BLaER1 treated with 17β-estradiol and CSF1 and Interleukin-3, amounts not matched to agents 10 nM and 100 nM (cell line): ENCODE results near the gene CEP128.

Source experiments
- H3K27ac ChIP-seq, 11 experiments: shearing (Covaris generic); formaldehyde crosslinking; 2 replicates each; pipeline ENCODE4 v1.8.1; 2022
- H3K27me3 ChIP-seq, 11 experiments: shearing (Covaris generic); formaldehyde crosslinking; 2 replicates each; pipeline ENCODE4 v1.8.1; 2022
- H3K36me3 ChIP-seq, 11 experiments: shearing (Covaris generic); formaldehyde crosslinking; 2 replicates each; pipeline ENCODE4 v1.8.1; 2022
- H3K4me1 ChIP-seq, 10 experiments: shearing (Covaris generic); formaldehyde crosslinking; 2 replicates each; pipeline ENCODE4 v1.8.1; 2022
- H3K4me2 ChIP-seq, 11 experiments: shearing (Covaris generic); formaldehyde crosslinking; 2 replicates each; pipeline ENCODE4 v1.8.1; 2022
- H3K4me3 ChIP-seq, 10 experiments: shearing (Covaris generic); formaldehyde crosslinking; 2 replicates each; pipeline ENCODE4 v1.8.1; 2022
- H3K9ac ChIP-seq, 11 experiments: shearing (Covaris generic); formaldehyde crosslinking; 2 replicates each; pipeline ENCODE4 v1.8.1; 2022
- H3K9me3 ChIP-seq, 11 experiments: shearing (Covaris generic); formaldehyde crosslinking; replicated peaks in 1 of 11; 2 replicates each; pipeline ENCODE4 v1.8.1; 2022
- H4K20me1 ChIP-seq, 11 experiments: shearing (Covaris generic); formaldehyde crosslinking; 2 replicates each; pipeline ENCODE4 v1.8.1; 2022
- Cebpa-rat ChIP-seq, 11 experiments: shearing (Covaris generic); IDR thresholded peaks; 2 replicates each; pipeline ENCODE4 v1.8.1; 2022

CEP128 gene

DNA sequence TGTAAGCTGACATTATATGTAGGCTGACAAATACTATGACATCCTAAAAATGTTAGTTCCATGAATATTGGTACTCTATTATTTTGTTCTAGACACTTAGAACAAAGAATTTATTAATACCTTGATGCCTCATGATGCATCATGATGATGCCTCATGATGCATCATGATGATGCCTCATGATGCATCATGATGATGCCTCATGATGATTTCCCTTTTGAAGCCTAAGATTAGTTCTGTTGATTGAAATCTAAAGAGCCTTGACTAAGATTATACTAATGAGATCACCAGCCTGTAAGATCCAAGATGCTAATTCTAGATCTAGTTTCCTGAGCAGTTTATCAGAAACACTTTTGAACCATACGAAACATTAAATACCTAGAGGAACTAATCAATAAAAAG, 4.6 kb upstream of the CEP128 start:
- no peaks in the 10 kb centered on the region for H3K36me3 ChIP-seq
- no peak for TF ChIP-seq Cebpa-rat (IDR thresholded peaks at IDR 0.05)
- H3K27me3 ChIP-seq, result no peaks in the 10 kb centered on the region
- no peak overlapping the region for H3K27ac ChIP-seq
- no peak overlapping the region for H3K9ac ChIP-seq
- H3K4me1 ChIP-seq, result peaks cover 7 to 11% (median 10%) of the 10 kb centered on the region in 10 experiments; a peak in 19 of 20 replicates
- H4K20me1 ChIP-seq, result no peaks in the 10 kb centered on the region
- no peaks in the 10 kb centered on the region for H3K9me3 ChIP-seq
- no peak overlapping the region for H3K4me3 ChIP-seq
- H3K4me2 ChIP-seq, result no peak overlapping the region

DNA sequence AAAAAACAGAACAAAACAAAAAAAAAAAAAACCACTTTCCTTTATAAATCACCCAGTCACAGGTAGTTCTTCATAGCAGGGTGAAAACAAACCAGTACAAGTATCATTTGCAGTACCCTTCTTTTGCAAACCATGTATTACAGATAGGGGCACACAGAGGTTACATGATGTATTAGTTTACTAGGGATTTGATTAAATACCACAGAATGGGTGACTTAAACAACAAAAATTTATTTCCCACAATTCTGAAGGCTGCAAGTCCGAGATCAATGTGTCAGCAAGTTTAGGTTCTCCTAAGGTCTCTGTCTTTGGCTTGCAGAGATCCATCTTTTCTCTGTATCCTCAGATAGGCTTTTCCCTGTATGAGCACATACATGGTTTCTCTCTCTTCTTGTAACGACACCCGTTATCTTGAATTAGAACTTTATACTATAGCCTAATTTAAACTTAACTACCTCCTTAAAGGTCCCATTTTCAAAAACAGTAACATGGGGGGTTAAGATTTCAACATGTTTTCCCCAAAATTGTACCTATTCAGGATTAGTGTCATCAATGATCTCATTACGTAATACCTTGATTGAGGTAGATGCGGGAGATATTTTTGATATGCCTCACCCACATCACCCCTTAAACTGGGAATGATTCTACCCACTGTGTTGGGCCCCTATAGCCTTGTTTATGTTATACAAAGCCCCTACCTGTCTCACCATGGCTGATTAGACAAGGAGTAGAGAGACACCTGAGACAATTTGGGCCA, 3.5 kb upstream of the CEP128 start:
- Histone ChIP-seq H3K9me3 (no peaks in the 10 kb centered on the region), H3K27me3 (no peaks in the 10 kb centered on the region), H3K4me2 (no peak overlapping the region), H3K9ac (no peak overlapping the region), H3K4me3 (no peak overlapping the region), H4K20me1 (no peaks in the 10 kb centered on the region), H3K4me1 (peaks cover 18 to 22% (median 20%) of the 10 kb centered on the region in 10 experiments), H3K27ac (no peak overlapping the region), H3K36me3 (no peaks in the 10 kb centered on the region)
- peak in 2 of 11 experiments; percentile 35 to 55; a peak in 1 of 22 replicates for TF ChIP-seq Cebpa-rat (IDR thresholded peaks at IDR 0.05)

DNA sequence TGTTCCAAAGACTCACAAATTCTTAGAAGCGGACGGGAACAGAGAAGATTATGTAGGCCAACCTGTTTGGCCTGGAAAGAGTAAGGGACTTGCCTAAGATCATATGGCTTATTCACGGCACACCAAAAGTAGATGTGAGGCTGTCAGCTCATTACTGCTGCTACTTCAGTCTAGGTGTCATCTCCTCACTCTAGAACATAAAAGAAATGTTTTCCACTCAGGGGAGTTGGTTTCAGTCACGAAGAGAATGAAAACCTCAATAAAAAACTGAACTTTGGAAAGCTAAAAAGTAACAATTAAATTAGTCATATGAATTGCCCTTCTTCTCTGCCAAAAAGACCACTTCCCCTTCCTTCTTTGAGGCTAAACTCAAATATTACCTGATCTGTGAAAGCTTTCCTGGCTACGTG, 658 bp upstream of the CEP128 start:
- Histone ChIP-seq H4K20me1 (no peaks in the 10 kb centered on the region), H3K9ac (peak overlapping the region; percentile 74 to 88 (median 83)), H3K27me3 (no peaks in the 10 kb centered on the region), H3K4me1 (peaks cover 20 to 32% (median 30%) of the 10 kb centered on the region in 10 experiments), H3K4me2 (peak overlapping the region; percentile 74 to 95 (median 87)), H3K27ac (peak overlapping the region; percentile 54 to 88 (median 84); a peak in 21 of 22 replicates), H3K9me3 (no peaks in the 10 kb centered on the region), H3K4me3 (peak overlapping the region; percentile 74 to 93 (median 82)), H3K36me3 (peaks cover 0 to 24% (median 8%) of the 10 kb centered on the region in 11 experiments; a peak in 12 of 22 replicates)
- TF ChIP-seq Cebpa-rat (IDR thresholded peaks at IDR 0.05), result no peak

DNA sequence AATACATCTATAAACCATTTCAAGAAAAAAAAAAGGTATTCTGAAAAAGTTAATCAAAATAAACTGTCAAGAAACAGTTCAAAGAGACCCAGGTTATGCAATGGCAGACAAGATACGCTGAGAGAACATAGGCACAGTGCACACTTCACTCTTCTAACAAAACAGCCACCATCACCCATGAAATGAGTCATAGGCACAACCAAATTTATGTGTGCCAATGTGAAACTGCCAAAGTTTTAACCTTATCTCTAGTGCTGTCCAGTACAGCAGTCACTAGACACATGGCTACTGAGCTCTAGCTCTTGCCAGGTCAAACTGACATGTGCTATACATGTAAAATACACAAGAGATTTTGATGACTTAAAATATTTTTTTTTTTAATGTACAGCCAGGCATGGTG, 1.4 kb downstream of the CEP128 start:
- no peak for TF ChIP-seq Cebpa-rat (IDR thresholded peaks at IDR 0.05)
- Histone ChIP-seq H3K9me3 (no peaks in the 10 kb centered on the region), H3K27me3 (no peaks in the 10 kb centered on the region), H3K9ac (peak overlapping the region in 8 of 11 experiments; percentile 22 to 88 (median 80); a peak in 9 of 22 replicates), H3K4me3 (peak overlapping the region; percentile 74 to 93 (median 82); a peak in 12 of 20 replicates), H3K27ac (peak overlapping the region in 8 of 11 experiments; percentile 78 to 88 (median 84); a peak in 13 of 22 replicates), H3K4me2 (peak overlapping the region; percentile 81 to 98 (median 92); a peak in 21 of 22 replicates), H3K4me1 (peaks cover 20 to 33% (median 30%) of the 10 kb centered on the region in 10 experiments), H3K36me3 (peaks cover 0 to 45% (median 19%) of the 10 kb centered on the region in 11 experiments; a peak in 16 of 22 replicates), H4K20me1 (no peaks in the 10 kb centered on the region)

DNA sequence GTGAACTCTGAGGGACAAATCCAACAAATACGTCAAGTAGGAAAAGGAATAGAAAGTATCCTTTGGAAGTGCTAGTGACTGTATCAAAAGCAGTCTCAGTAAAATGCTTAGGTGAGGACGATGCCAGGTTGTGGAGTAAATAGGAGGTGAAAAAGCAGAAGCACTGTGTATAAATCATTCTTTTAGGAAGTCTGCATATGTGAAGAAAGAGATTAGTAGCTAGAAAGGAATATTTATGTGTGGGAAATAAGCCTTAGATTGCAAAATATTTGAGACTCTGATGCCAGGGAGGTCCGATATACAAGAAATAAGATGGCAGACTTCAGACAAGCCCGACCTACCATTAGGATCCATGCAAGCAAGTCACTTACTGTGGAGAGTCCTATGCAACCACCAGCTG, 7.9 kb downstream of the CEP128 start:
- Histone ChIP-seq H3K4me2 (peak overlapping the region in 10 of 11 experiments; percentile 18 to 88 (median 79); a peak in 20 of 22 replicates), H3K27ac (peak overlapping the region in 9 of 11 experiments; percentile 23 to 97 (median 96); a peak in 17 of 22 replicates), H3K27me3 (no peaks in the 10 kb centered on the region), H3K9me3 (peaks cover 8 to 28% (median 20%) of the 10 kb centered on the region in 11 experiments), H3K9ac (peak overlapping the region in 7 of 11 experiments; percentile 32 to 85 (median 76); a peak in 12 of 22 replicates), H4K20me1 (no peaks in the 10 kb centered on the region), H3K4me1 (peaks cover 36 to 62% (median 52%) of the 10 kb centered on the region in 10 experiments), H3K36me3 (peaks cover 4 to 66% (median 32%) of the 10 kb centered on the region in 11 experiments; a peak in 17 of 22 replicates), H3K4me3 (no peak overlapping the region)
- TF ChIP-seq Cebpa-rat (IDR thresholded peaks at IDR 0.05), result no peak

DNA sequence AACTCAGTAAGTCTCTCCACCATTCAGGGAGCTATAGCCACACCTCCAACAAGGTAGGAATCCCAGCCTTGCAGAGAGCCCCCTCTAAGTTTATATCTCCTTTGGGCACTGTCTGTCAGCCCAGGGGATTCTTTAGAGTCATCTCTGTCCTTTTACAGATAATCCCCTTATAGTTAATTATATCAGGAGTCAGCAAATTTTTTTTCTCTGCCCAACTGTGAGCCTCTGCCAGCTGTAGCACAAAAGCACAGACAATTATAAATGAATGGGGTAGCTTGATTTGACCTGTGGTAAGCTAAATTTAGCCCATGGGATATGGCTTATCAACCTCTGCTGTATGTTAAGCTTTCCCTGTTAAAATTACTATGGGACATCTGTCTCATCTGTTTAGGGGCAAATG, 8.3 kb downstream of the CEP128 start:
- Histone ChIP-seq H3K9ac (peak overlapping the region in 7 of 11 experiments; percentile 32 to 85 (median 76); a peak in 13 of 22 replicates), H3K9me3 (peaks cover 12 to 32% (median 24%) of the 10 kb centered on the region in 11 experiments), H3K27ac (peak overlapping the region in 9 of 11 experiments; percentile 23 to 97 (median 96); a peak in 17 of 22 replicates), H3K36me3 (peaks cover 4 to 66% (median 33%) of the 10 kb centered on the region in 11 experiments; a peak in 17 of 22 replicates), H4K20me1 (no peaks in the 10 kb centered on the region), H3K4me3 (0 out of 20 replicates have a peak overlapping the region, but pooled peaks of 1 of the 10 experiments have one; percentile 11), H3K4me2 (peak overlapping the region in 10 of 11 experiments; percentile 18 to 88 (median 79); a peak in 20 of 22 replicates), H3K27me3 (no peaks in the 10 kb centered on the region), H3K4me1 (peaks cover 36 to 62% (median 52%) of the 10 kb centered on the region in 10 experiments)
- no peak for TF ChIP-seq Cebpa-rat (IDR thresholded peaks at IDR 0.05)

DNA sequence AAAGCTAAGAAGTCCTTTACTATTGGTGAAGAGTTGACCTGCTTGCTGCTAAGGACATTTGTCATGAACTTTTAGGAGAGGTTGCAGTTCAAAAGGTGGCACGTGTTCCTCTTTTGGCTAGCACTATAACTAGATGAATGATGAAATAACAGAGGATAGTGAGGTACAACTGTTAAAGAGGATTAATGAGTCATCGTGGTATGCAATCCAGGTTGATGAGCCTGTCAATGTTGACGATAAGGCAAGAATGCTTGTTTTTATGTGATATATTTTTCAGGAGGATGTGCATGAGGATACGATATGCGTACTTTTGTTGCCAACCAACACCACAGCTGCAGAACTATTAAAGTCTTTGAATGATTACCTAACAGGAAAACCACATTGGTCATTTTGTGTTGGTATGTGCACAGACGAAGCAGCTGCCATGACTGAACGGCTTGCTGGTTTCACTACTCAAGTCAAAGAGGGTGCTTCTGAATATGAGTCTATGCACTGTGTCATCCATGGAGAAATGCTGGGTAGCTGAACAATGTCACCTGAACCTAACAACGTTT, 10.6 kb downstream of the CEP128 start:
- TF ChIP-seq Cebpa-rat (IDR thresholded peaks at IDR 0.05), result peak in 9 of 11 experiments; percentile 50 to 94 (median 71); a peak in 15 of 22 replicates
- H3K27me3 ChIP-seq, result no peaks in the 10 kb centered on the region
- H3K9ac ChIP-seq, result peak overlapping the region in 10 of 11 experiments; percentile 14 to 85 (median 76); a peak in 17 of 22 replicates
- peak overlapping the region in 4 of 10 experiments; percentile 12 to 39 (median 28); a peak in 6 of 20 replicates for H3K4me3 ChIP-seq
- H3K4me2 ChIP-seq, result peak overlapping the region; percentile 67 to 88 (median 79)
- H3K36me3 ChIP-seq, result peaks cover 0 to 49% (median 25%) of the 10 kb centered on the region in 11 experiments; a peak in 16 of 22 replicates
- peaks cover 53 to 84% (median 71%) of the 10 kb centered on the region in 10 experiments for H3K4me1 ChIP-seq
- no peaks in the 10 kb centered on the region for H4K20me1 ChIP-seq
- H3K9me3 ChIP-seq, result peaks cover 13 to 38% (median 29%) of the 10 kb centered on the region in 11 experiments
- peak overlapping the region in 10 of 11 experiments; percentile 15 to 97 (median 93); a peak in 21 of 22 replicates for H3K27ac ChIP-seq

DNA sequence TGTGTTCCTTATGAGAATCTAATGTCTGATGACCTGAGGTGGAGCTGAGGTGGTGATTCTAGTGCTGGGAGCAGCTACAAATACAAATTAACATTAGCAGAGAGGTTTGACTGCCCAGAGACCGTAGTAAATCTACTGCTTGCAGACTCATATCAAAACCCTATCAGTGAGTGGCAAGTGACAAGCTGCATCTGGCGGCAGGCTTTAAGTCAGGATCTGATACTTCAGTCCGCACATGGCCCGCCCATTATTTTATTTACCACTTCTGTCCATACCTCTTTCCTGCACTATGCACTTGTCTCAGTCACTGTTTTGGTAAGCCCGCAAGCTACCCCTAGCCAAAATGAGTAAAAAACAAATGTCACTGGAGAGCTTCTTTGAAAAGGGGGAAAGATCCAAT, 11.4 kb downstream of the CEP128 start:
- H3K9me3 ChIP-seq, result peaks cover 13 to 41% (median 29%) of the 10 kb centered on the region in 11 experiments
- peak overlapping the region in 10 of 11 experiments; percentile 15 to 97 (median 93); a peak in 21 of 22 replicates for H3K27ac ChIP-seq
- H3K4me2 ChIP-seq, result peak overlapping the region; percentile 67 to 88 (median 79); a peak in 21 of 22 replicates
- peaks cover 0 to 49% (median 27%) of the 10 kb centered on the region in 11 experiments; a peak in 12 of 22 replicates for H3K36me3 ChIP-seq
- H3K4me3 ChIP-seq, result no peak overlapping the region; a peak in 2 of 20 replicates
- H4K20me1 ChIP-seq, result no peaks in the 10 kb centered on the region
- no peak for TF ChIP-seq Cebpa-rat (IDR thresholded peaks at IDR 0.05)
- peaks cover 58 to 90% (median 75%) of the 10 kb centered on the region in 10 experiments for H3K4me1 ChIP-seq
- H3K9ac ChIP-seq, result peak overlapping the region in 9 of 11 experiments; percentile 51 to 85 (median 76); a peak in 17 of 22 replicates
- no peaks in the 10 kb centered on the region for H3K27me3 ChIP-seq
